RWPE2 (cell line): Measurements from ENCODE around the gene CNTN4.

Experiments used
- ATAC-seq: fragments of 200-7000 bp; cut with Tn5 transposase; 3 replicates; pipeline ENCODE4 v1.9.1; 2021; ENCODE audit warnings: low read depth
- DNase-seq: peaks from one replicate; pipeline ENCODE4 v3.0.0-alpha.2; 2020; ENCODE audit warnings: low spot score
- H3K27ac ChIP-seq: fragments of 450-650 bp; 2 replicates; pipeline ENCODE4 v1.5.1; 2017; ENCODE audit warnings: mild to moderate bottlenecking; ENCODE audit not compliant: poor library complexity, severe bottlenecking
- H3K27me3 ChIP-seq: fragments of 250-450 bp; sonication (Bioruptor Pico); 2 replicates; pipeline ENCODE4 v1.5.1; 2021; ENCODE audit warnings: mild to moderate bottlenecking, moderate library complexity; ENCODE audit not compliant: insufficient read depth, poor library complexity, severe bottlenecking
- H3K36me3 ChIP-seq: fragments of 250-450 bp; sonication (Bioruptor Pico); 2 replicates; pipeline ENCODE4 v1.5.1; 2020; ENCODE audit warnings: low read depth, mild to moderate bottlenecking, moderate library complexity
- H3K4me1 ChIP-seq: fragments of 250-450 bp; sonication (Bioruptor Pico); 2 replicates; pipeline ENCODE4 v1.5.1; 2021; ENCODE audit warnings: mild to moderate bottlenecking, moderate library complexity; ENCODE audit not compliant: insufficient read depth, poor library complexity, severe bottlenecking
- H3K4me3 ChIP-seq: fragments of 250-450 bp; sonication (Bioruptor Pico); 2 replicates; pipeline ENCODE4 v1.5.1; 2021; ENCODE audit warnings: mild to moderate bottlenecking, moderate library complexity; ENCODE audit not compliant: severe bottlenecking
- H3K9me3 ChIP-seq: fragments of 250-450 bp; sonication (Bioruptor Pico); 2 replicates; pipeline ENCODE4 v1.5.1; 2021; ENCODE audit warnings: mild to moderate bottlenecking, moderate library complexity; ENCODE audit not compliant: severe bottlenecking
- CTCF ChIP-seq: fragments of 450-650 bp; IDR thresholded peaks from one replicate; pipeline ENCODE4 v1.5.1; 2017; ENCODE audit warnings: mild to moderate bottlenecking, moderate library complexity; ENCODE audit not compliant: poor library complexity, severe bottlenecking

CNTN4 gene

GRCh38 chr3:2937592-2937991 lies 838.9 kb downstream of the CNTN4 start:
- Histone ChIP-seq H3K36me3 (no peaks in the 10 kb centered on the region), H3K27me3 (no peaks in the 10 kb centered on the region), H3K4me3 (no peak overlapping the region), H3K27ac (no peak overlapping the region), H3K4me1 (no peaks in the 10 kb centered on the region), H3K9me3 (peaks cover 2% of the 10 kb centered on the region)
- ATAC-seq (no peak), DNase-seq (no peak)
- no peak for TF ChIP-seq CTCF

- H3K27ac ChIP-seq, result no peak overlapping the region
- no peak for TF ChIP-seq CTCF
- no peaks in the 10 kb centered on the region for H3K4me1 ChIP-seq
- no peak for DNase-seq
- H3K27me3 ChIP-seq, result no peaks in the 10 kb centered on the region
- H3K36me3 ChIP-seq, result no peaks in the 10 kb centered on the region
- no peak overlapping the region for H3K4me3 ChIP-seq
- no peak for ATAC-seq
- peaks cover 2% of the 10 kb centered on the region for H3K9me3 ChIP-seq
Observed at GRCh38 chr3:2938711-2939110, 840.0 kb downstream of the CNTN4 start.

GRCh38 chr3:2940062-2940461 lies 841.4 kb downstream of the CNTN4 start:
- H3K27me3 ChIP-seq, result no peaks in the 10 kb centered on the region
- DNase-seq (no peak), ATAC-seq (no peak)
- no peaks in the 10 kb centered on the region for H3K36me3 ChIP-seq
- no peak overlapping the region for H3K27ac ChIP-seq
- TF ChIP-seq CTCF, result no peak
- H3K9me3 ChIP-seq, result peaks cover 2% of the 10 kb centered on the region
- H3K4me3 ChIP-seq, result no peak overlapping the region
- no peaks in the 10 kb centered on the region for H3K4me1 ChIP-seq

GRCh38 chr3:2944628-2945027 lies 846.0 kb downstream of the CNTN4 start:
- H3K9me3 ChIP-seq, result no peaks in the 10 kb centered on the region
- no peak for ATAC-seq
- TF ChIP-seq CTCF, result no peak
- DNase-seq, result no peak
- H3K27ac ChIP-seq, result no peak overlapping the region
- H3K27me3 ChIP-seq, result no peaks in the 10 kb centered on the region
- H3K36me3 ChIP-seq, result no peaks in the 10 kb centered on the region
- no peaks in the 10 kb centered on the region for H3K4me1 ChIP-seq
- H3K4me3 ChIP-seq, result no peak overlapping the region

GRCh38 chr3:2945121-2945520 lies 846.5 kb downstream of the CNTN4 start:
- H3K27me3 ChIP-seq, result no peaks in the 10 kb centered on the region
- no peaks in the 10 kb centered on the region for H3K36me3 ChIP-seq
- H3K4me3 ChIP-seq, result no peak overlapping the region
- no peaks in the 10 kb centered on the region for H3K9me3 ChIP-seq
- DNase-seq (no peak), ATAC-seq (no peak)
- H3K27ac ChIP-seq, result no peak overlapping the region
- no peak for TF ChIP-seq CTCF
- H3K4me1 ChIP-seq, result no peaks in the 10 kb centered on the region
